MM.1S (cell line): ENCODE results near the gene KIF20B.
"Not testable (repeated sequence)": the region's sequence is repeated elsewhere in the genome, so short reads cannot be mapped to it uniquely, and the experiment has no call there.

Source experiments
- DNase-seq: peaks from one replicate; pipeline ENCODE4 v3.0.0-alpha.2; 2015
- H2AFZ ChIP-seq: fragments of 300-600 bp; sonication (generic); 2 replicates; pipeline ENCODE4 v1.6.0; 2016; ENCODE audit warnings: antibody characterized with exemption, low read length
- H3F3A ChIP-seq: fragments of 300-600 bp; sonication (generic); 2 replicates; pipeline ENCODE4 v1.6.1; 2016; ENCODE audit warnings: mild to moderate bottlenecking, antibody characterized with exemption, low read length, moderate library complexity, mixed read lengths; ENCODE audit not compliant: insufficient read depth
- H3K27ac ChIP-seq: fragments of 300-600 bp; sonication (generic); 2 replicates; pipeline ENCODE4 v1.5.1; 2016; ENCODE audit warnings: mild to moderate bottlenecking, low read length
- H3K27me3 ChIP-seq: fragments of 300-600 bp; sonication (generic); replicated peaks from 2 replicates; pipeline ENCODE4 v1.6.0; 2016; ENCODE audit warnings: low read length; ENCODE audit not compliant: insufficient read depth
- H3K36me3 ChIP-seq: fragments of 300-600 bp; sonication (generic); replicated peaks from 2 replicates; pipeline ENCODE4 v1.6.1; 2016; ENCODE audit warnings: mild to moderate bottlenecking, low read length, mixed read lengths; ENCODE audit not compliant: insufficient read depth
- H3K4me1 ChIP-seq: fragments of 300-600 bp; sonication (generic); 2 replicates; pipeline ENCODE4 v1.6.1; 2016; ENCODE audit warnings: low read length, mixed read lengths
- H3K4me2 ChIP-seq: fragments of 300-600 bp; sonication (generic); 2 replicates; pipeline ENCODE4 v1.6.0; 2016; ENCODE audit warnings: low read depth, low read length
- H3K4me3 ChIP-seq: fragments of 300-600 bp; sonication (generic); 2 replicates; pipeline ENCODE4 v1.5.1; 2016; ENCODE audit warnings: low read length, mixed read lengths
- H3K79me2 ChIP-seq: fragments of 300-600 bp; sonication (generic); 2 replicates; pipeline ENCODE4 v1.6.1; 2016; ENCODE audit warnings: mixed run types, low read length, mixed read lengths
- H3K9ac ChIP-seq: fragments of 300-600 bp; sonication (generic); 2 replicates; pipeline ENCODE4 v1.6.1; 2016; ENCODE audit warnings: low read length, mixed read lengths
- H3K9me2 ChIP-seq: fragments of 300-600 bp; sonication (generic); replicated peaks from 2 replicates; pipeline ENCODE4 v1.6.1; 2016; ENCODE audit warnings: mild to moderate bottlenecking, low read length, mixed read lengths; ENCODE audit not compliant: insufficient read depth
- H3K9me3 ChIP-seq: fragments of 300-600 bp; sonication (generic); replicated peaks from 2 replicates; pipeline ENCODE4 v1.6.1; 2016; ENCODE audit warnings: mild to moderate bottlenecking, low read length, mixed read lengths; ENCODE audit not compliant: insufficient read depth
- H4K20me1 ChIP-seq: fragments of 300-600 bp; sonication (generic); 2 replicates; pipeline ENCODE4 v1.6.1; 2016; ENCODE audit warnings: mild to moderate bottlenecking, low read length, moderate library complexity, mixed read lengths; ENCODE audit not compliant: insufficient read depth
- CTCF ChIP-seq: fragments of 300-600 bp; sonication (generic); IDR thresholded peaks from 2 replicates; pipeline ENCODE4 v1.5.1; 2016; ENCODE audit warnings: antibody characterized with exemption, low read length, mixed read lengths
- EZH2 ChIP-seq: fragments of 300-600 bp; sonication (generic); optimal IDR thresholded peaks from 2 replicates; pipeline ENCODE3; 2017; ENCODE audit warnings: low read depth, mild to moderate bottlenecking, antibody characterized with exemption, low read length, mixed read lengths
- EZH2phosphoT487 ChIP-seq: fragments of 300-600 bp; sonication (generic); IDR thresholded peaks from 2 replicates; pipeline ENCODE4 v1.6.1; 2018; ENCODE audit warnings: antibody characterized with exemption, low read length

KIF20B gene

GRCh38 chr10:89814278-89814677 lies 112.9 kb downstream of the KIF20B start:
- Histone ChIP-seq H3F3A (no peaks in the 10 kb centered on the region), H3K4me3 (no peak overlapping the region), H3K27ac (no peak overlapping the region), H3K9me2 (no peaks in the 10 kb centered on the region), H3K4me2 (0 out of 2 replicates have a peak overlapping the region, but pooled peaks have one; percentile 15), H2AFZ (no peak overlapping the region), H3K79me2 (no peaks in the 10 kb centered on the region), H3K9ac (no peak overlapping the region), H3K9me3 (no peaks in the 10 kb centered on the region), H4K20me1 (no peaks in the 10 kb centered on the region), H3K27me3 (no peaks in the 10 kb centered on the region), H3K4me1 (peaks cover 13% of the 10 kb centered on the region), H3K36me3 (no peaks in the 10 kb centered on the region)
- TF ChIP-seq EZH2 (no peak), EZH2phosphoT487 (no peak), CTCF (no peak)
- no peak for DNase-seq

GRCh38 chr10:89815049-89815853 lies 113.9 kb downstream of the KIF20B start:
- H3K9me2 ChIP-seq = no peaks in the 10 kb centered on the region
- no peaks in the 10 kb centered on the region for H3K27me3 ChIP-seq
- H4K20me1 ChIP-seq = no peaks in the 10 kb centered on the region
- H3K4me3 ChIP-seq = no peak overlapping the region
- TF ChIP-seq EZH2phosphoT487 = no peak
- no peaks in the 10 kb centered on the region for H3K79me2 ChIP-seq
- H3K4me2 ChIP-seq = no peak overlapping the region
- no peaks in the 10 kb centered on the region for H3F3A ChIP-seq
- peaks cover 13% of the 10 kb centered on the region for H3K4me1 ChIP-seq
- no peak for DNase-seq
- H3K9me3 ChIP-seq = no peaks in the 10 kb centered on the region
- no peak overlapping the region for H3K27ac ChIP-seq
- H2AFZ ChIP-seq = no peak overlapping the region
- H3K36me3 ChIP-seq = no peaks in the 10 kb centered on the region
- H3K9ac ChIP-seq = no peak overlapping the region

GRCh38 chr10:89819008-89819407 lies 117.6 kb downstream of the KIF20B start:
- H3K4me3 ChIP-seq, H3K9ac ChIP-seq, H3F3A ChIP-seq, H3K9me2 ChIP-seq, H3K27me3 ChIP-seq, H3K36me3 ChIP-seq, H4K20me1 ChIP-seq, H2AFZ ChIP-seq, H3K27ac ChIP-seq, DNase-seq, H3K4me2 ChIP-seq, H3K79me2 ChIP-seq, H3K9me3 ChIP-seq, H3K4me1 ChIP-seq: not testable (repeated sequence)
